Activated CD4-positive, alpha-beta T cell treated with anti-CD3 and anti-CD28 coated beads for 36 hours (primary cell): ENCODE data around the gene ANP32A. TPM values are rescaled to one million over a fixed set of nuclear protein-coding genes. Genes with fewer than 3 reads are reported as not detected.

ENCODE experiments used
- ATAC-seq: fragments of 200-7000 bp; cut with Tn5 transposase; one replicate; pipeline ENCODE4 v1.10.0; 2021; ENCODE audit warnings: mild to moderate bottlenecking, moderate library complexity
- CTCF ChIA-PET: fragments of 350-600 bp; sonication (Branson Sonifier 250); formaldehyde crosslinking; loops from one replicate; lab custom pipeline; 2021; ENCODE audit warnings: antibody characterized with exemption; lab: Charles Lee
- POLR2A ChIA-PET: fragments of 350-600 bp; sonication (Branson Sonifier 250); formaldehyde crosslinking; loops from one replicate; lab custom pipeline; 2021; ENCODE audit warnings: antibody characterized with exemption, inconsistent platforms; lab: Charles Lee
- DNase-seq: peaks from one replicate; pipeline ENCODE4 v3.0.0-alpha.2; 2020
- H3K27ac Mint-ChIP-seq: one replicate; pipeline ENCODE4 v1.8.0; 2021; ENCODE audit warnings: mixed read lengths
- H3K27me3 Mint-ChIP-seq: one replicate; pipeline ENCODE4 v1.8.0; 2021; ENCODE audit warnings: mixed read lengths
- H3K36me3 Mint-ChIP-seq: one replicate; pipeline ENCODE4 v1.8.0; 2021; ENCODE audit warnings: low read depth, mixed read lengths
- H3K4me1 Mint-ChIP-seq: one replicate; pipeline ENCODE4 v1.8.0; 2021; ENCODE audit warnings: mixed read lengths
- H3K4me3 Mint-ChIP-seq: one replicate; pipeline ENCODE4 v1.8.0; 2021; ENCODE audit warnings: mild to moderate bottlenecking, moderate library complexity, mixed read lengths
- H3K9me3 Mint-ChIP-seq: one replicate; pipeline ENCODE4 v1.8.0; 2021; ENCODE audit warnings: low read depth, mixed read lengths
- intact Hi-C, 2 experiments: fragments of 100-400 bp; cut with DNase I in 1 of 2; cut with micrococcal nuclease in 1 of 2; formaldehyde crosslinking; loops; one replicate each; pipeline versions ENCODE4 v1.14.2 to v1.15.1; 2022 to 2024; cut with DNase I, micrococcal nuclease
- total RNA-seq, 2 experiments: library from RNA; stranded (reverse); gene quantifications; one replicate each; pipeline ENCODE4 v1.2.3, GENCODE V29; 2021

Gene ANP32A
- total RNA-seq, 2 experiments from 2014 or later, result 252 to 439 TPM

DNA sequence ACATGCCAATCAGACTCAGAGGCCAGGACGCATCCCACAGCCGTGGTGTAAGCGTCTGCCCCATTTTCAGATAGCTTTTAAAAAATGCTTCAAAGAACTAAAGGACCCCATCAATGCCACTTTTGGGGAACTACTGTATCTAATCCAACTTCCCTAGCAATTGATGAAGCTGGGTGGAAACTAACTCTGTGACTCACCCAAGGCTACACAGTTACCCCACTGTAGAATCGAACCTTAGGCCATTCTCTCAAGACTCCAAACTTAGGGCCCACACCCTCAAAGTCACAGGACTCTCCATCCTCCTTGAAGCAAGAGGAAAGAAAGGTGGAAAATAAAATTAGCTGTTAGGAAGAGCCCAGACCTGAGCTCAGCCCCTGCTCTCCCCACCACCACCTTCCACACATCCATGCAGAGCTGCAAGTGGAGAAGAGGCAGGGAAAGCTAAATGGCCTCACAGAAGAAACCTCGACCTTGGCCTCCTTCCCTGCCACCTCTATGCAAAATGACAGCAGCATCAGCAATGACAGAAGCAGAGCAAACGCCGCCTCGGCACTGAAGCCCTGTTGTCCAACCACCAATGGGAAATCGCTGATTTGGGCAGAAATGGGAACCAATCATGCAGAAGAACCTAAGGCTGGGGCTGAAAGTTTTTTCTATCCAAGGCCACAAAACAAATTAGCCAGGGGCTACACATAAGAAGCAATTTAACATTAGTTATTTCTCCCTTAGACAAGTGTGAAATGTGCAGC lies 22.2 kb downstream of the ANP32A start:
- H3K4me1 Mint-ChIP-seq, result peaks cover 89% of the 10 kb centered on the region
- ChIA-PET POLR2A (interaction anchor here (0.6 to 0.7 kb wide), 2 partner anchors 15 to 18 kb away, joined by 4 read pairs; no protein-coding TSS in a partner anchor), CTCF (interaction anchor here (1.2 to 1.3 kb wide), 2 partner anchors 21 to 77 kb away, joined by 3 to 4 read pairs; no protein-coding TSS in a partner anchor)
- no peaks in the 10 kb centered on the region for H3K9me3 Mint-ChIP-seq
- H3K27ac Mint-ChIP-seq, result peak overlapping the region; percentile 7
- H3K36me3 Mint-ChIP-seq, result peaks cover 25% of the 10 kb centered on the region
- H3K4me3 Mint-ChIP-seq, result no peak overlapping the region
- no peaks in the 10 kb centered on the region for H3K27me3 Mint-ChIP-seq
- DNase-seq (no peak), ATAC-seq (no peak)
- intact Hi-C loops, result no loop called here

DNA sequence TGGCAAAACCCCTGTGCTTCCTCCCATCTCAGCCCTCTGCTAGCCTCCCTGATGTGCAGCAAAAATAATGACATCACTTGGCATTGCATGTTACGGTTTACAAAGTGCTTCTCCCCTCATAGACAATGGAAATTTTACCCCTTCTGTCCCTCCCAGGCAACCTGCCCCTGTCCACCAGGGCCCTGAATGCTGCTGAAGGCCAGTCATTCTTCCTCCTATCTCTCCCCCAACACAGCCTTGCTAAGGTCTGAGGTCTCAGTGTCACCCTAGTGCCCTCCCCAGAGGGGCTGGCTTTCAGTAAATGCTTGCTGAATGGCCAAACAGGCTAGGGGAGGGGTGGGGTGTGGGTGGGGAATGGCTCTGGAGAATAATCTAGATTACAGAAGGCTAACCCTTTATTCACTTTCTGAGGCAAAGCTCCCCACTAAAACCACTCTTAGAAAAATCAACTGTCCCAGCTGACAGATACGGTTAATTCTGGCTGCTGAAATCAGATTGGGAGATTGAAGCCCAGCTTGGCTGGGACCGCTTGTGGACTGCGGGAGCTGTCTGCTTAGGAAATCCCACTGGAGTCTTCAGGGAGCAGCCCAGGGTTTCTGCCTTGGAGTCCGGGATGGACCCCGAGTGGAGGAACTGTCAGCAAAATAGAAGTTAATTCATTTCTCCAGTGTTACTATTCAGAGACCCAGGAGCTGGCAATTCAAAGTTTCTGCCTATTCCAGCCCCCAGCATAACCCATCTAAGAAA lies 22.9 kb downstream of the ANP32A start:
- H3K4me3 Mint-ChIP-seq, result no peak overlapping the region
- H3K27ac Mint-ChIP-seq, result peak overlapping the region; percentile 51
- ChIA-PET POLR2A (interaction anchor here (0.6 to 0.7 kb wide), 2 partner anchors 15 to 19 kb away, joined by 4 read pairs; no protein-coding TSS in a partner anchor), CTCF (interaction anchor here (1.2 to 1.3 kb wide), 2 partner anchors 22 to 78 kb away, joined by 3 to 4 read pairs; no protein-coding TSS in a partner anchor)
- H3K27me3 Mint-ChIP-seq, result no peaks in the 10 kb centered on the region
- H3K4me1 Mint-ChIP-seq, result peaks cover 90% of the 10 kb centered on the region
- H3K9me3 Mint-ChIP-seq, result no peaks in the 10 kb centered on the region
- DNase-seq (peak; percentile 20), ATAC-seq (peak; percentile 14)
- H3K36me3 Mint-ChIP-seq, result peaks cover 24% of the 10 kb centered on the region
- intact Hi-C loops, result loop anchor here in 1 of 2 experiments (1.0 kb wide), 1 partner anchor 20 kb away; no protein-coding TSS in a partner anchor

DNA sequence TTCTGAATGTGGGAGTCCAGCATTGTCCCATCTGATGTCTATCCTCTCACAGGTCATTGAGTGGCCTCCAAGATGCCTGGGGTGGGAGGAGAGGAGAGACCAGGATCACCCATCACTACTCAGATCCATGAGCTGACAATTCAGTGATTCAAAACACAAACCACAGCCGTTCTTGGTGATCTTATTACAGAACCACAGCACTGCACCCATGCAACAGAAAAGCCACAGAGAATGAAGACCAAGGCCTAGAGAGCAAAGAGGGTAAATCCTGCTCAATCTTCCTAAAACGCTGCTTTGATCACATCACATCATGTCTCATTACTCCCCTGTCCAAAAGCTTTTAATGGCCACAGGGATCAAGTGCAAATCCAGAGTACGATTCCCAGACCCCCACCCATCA lies 23.5 kb downstream of the ANP32A start:
- no peak overlapping the region for H3K4me3 Mint-ChIP-seq
- H3K27me3 Mint-ChIP-seq, result no peaks in the 10 kb centered on the region
- ChIA-PET CTCF (no interaction called here), POLR2A (no interaction called here)
- intact Hi-C loops, result loop anchor here in 1 of 2 experiments (1.0 kb wide), 1 partner anchor 20 kb away; no protein-coding TSS in a partner anchor
- peaks cover 95% of the 10 kb centered on the region for H3K4me1 Mint-ChIP-seq
- no peaks in the 10 kb centered on the region for H3K9me3 Mint-ChIP-seq
- peaks cover 24% of the 10 kb centered on the region for H3K36me3 Mint-ChIP-seq
- H3K27ac Mint-ChIP-seq, result peak overlapping the region; percentile 51
- peak; percentile 69 for ATAC-seq
- DNase-seq, result peak; percentile 57

DNA sequence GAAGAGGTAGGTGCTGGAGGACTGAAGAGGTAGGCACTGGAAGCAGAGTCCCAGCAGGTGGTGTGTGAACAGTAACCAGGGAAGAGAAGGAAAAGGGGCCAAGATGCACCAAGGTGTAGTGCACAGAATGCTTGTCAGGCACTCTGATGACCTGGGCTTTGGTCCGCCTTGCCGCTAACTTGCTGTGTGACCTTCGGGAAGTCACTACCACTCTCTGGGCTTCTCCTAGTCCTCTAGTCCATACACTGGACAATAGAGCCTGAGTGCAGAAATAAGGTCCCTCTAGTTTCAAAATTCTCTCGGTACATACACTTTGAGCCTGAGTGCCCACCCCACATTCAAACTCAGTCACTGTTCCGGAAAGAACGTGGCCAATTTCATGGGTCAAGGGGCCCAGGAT lies 24.1 kb downstream of the ANP32A start:
- Mint-ChIP-seq H3K36me3 (peaks cover 22% of the 10 kb centered on the region), H3K4me3 (no peak overlapping the region), H3K27me3 (no peaks in the 10 kb centered on the region), H3K9me3 (no peaks in the 10 kb centered on the region), H3K4me1 (peaks cover 96% of the 10 kb centered on the region), H3K27ac (no peak overlapping the region)
- intact Hi-C loops, result no loop called here
- no peak for DNase-seq
- ChIA-PET CTCF (interaction anchor here (0.5 to 2.9 kb wide), 2 partner anchors 79 to 335 kb away, joined by 3 to 13 read pairs; no protein-coding TSS in a partner anchor), POLR2A (interaction anchor here (0.6 kb wide), 1 partner anchor 20 kb away, joined by 4 read pairs; no protein-coding TSS in a partner anchor)
- ATAC-seq, result no peak

DNA sequence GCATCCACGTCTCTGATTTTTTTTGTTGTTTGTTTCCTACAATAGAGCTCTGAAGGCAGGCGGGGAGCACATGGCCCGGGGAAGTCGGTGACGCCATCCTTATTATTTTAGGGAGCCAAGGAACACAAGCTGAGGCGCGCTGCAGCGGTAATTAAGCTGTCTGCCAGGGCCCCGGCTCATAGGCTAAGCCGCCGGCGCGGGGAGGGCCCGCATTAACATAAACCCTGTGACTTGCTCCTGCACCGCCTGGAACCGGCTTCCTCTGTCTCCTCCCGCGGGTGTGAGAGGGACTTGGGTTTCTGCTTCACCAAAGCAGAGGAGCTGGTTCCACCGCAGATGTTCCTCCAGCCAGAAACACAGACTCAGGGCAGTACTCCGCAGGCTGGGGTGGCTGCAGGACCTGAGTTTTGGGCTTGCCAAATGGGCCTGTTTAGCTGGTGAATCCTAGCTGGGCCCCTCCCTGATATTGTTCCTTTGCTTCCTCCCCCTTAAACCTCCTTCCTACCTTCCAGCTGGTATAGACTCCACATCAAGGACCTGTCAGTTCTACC lies 25.3 kb downstream of the ANP32A start:
- no peak overlapping the region for H3K4me3 Mint-ChIP-seq
- H3K36me3 Mint-ChIP-seq, result peaks cover 27% of the 10 kb centered on the region
- intact Hi-C loops, result loop anchor here in 1 of 2 experiments (1.0 kb wide), 1 partner anchor 22 kb away; no protein-coding TSS in a partner anchor
- DNase-seq, result peak; percentile 87
- H3K9me3 Mint-ChIP-seq, result no peaks in the 10 kb centered on the region
- ATAC-seq, result peak; percentile 79
- H3K4me1 Mint-ChIP-seq, result peaks cover 99% of the 10 kb centered on the region
- H3K27me3 Mint-ChIP-seq, result no peaks in the 10 kb centered on the region
- ChIA-PET POLR2A (interaction anchor here (1.4 to 1.7 kb wide), 2 partner anchors 11 to 23 kb away, joined by 3 to 6 read pairs; no protein-coding TSS in a partner anchor), CTCF (interaction anchor here (0.9 to 2.9 kb wide), 8 partner anchors 8 to 80 kb away, joined by 3 to 24 read pairs (median 8); no protein-coding TSS in a partner anchor)
- H3K27ac Mint-ChIP-seq, result peak overlapping the region; percentile 40

DNA sequence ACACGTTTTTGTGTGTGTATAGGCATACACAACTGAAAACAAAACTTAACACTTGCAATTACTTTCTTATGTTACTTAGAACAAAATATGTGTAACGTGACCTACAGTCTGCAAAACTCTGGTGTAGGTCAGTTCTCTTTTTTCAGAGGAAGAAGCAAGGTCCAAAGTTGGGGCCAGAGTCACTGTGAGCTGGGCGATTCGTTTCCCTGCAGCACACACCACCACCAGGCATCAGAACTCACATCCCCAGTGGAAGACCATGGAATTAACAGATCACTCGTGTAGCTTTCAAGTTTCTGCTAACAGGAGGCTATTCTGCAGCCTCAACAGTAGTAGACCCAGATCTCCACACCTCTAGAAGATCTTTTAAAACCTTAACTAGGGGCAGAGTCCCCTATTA lies 25.8 kb downstream of the ANP32A start:
- H3K4me1 Mint-ChIP-seq, result peaks cover 98% of the 10 kb centered on the region
- H3K9me3 Mint-ChIP-seq, result no peaks in the 10 kb centered on the region
- H3K4me3 Mint-ChIP-seq, result no peak overlapping the region
- intact Hi-C loops, result loop anchor here in 1 of 2 experiments (1.0 kb wide), 2 partner anchors 22 to 40 kb away; no protein-coding TSS in a partner anchor
- H3K27me3 Mint-ChIP-seq, result no peaks in the 10 kb centered on the region
- H3K27ac Mint-ChIP-seq, result peak overlapping the region; percentile 40
- peaks cover 28% of the 10 kb centered on the region for H3K36me3 Mint-ChIP-seq
- ATAC-seq (no peak), DNase-seq (no peak)
- ChIA-PET CTCF (interaction anchor here (1.3 to 2.9 kb wide), 8 partner anchors 11 to 143 kb away, joined by 4 to 24 read pairs (median 6); no protein-coding TSS in a partner anchor), POLR2A (interaction anchor here (1.4 to 1.7 kb wide), 2 partner anchors 11 to 24 kb away, joined by 3 to 6 read pairs; no protein-coding TSS in a partner anchor)

DNA sequence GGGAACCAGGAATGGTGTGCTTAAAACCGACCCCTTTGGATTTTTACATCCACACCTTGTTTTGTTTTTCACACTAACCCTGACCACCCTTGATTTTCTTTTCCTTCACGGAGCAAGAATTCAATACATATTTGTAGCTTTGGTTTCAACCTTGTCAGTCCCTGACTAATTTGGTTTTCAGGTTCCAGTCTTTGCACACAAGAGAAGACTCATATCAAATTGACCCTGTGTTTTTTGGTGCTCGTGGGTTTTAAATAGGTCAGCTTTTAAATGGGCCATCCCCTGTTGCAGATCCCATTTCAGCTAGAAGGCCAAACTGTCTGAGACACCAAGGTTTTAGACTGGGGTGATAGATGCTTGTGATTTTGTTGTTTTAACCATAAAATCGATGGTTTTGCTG lies 26.4 kb downstream of the ANP32A start:
- intact Hi-C loops, result loop anchor here in 1 of 2 experiments (1.0 kb wide), 1 partner anchor 39 kb away; no protein-coding TSS in a partner anchor
- ATAC-seq, result no peak
- CTCF ChIA-PET, result interaction anchor here (1.3 to 2.9 kb wide), 7 partner anchors 10 to 143 kb away, joined by 4 to 24 read pairs (median 6); no protein-coding TSS in a partner anchor
- H3K36me3 Mint-ChIP-seq, result peaks cover 30% of the 10 kb centered on the region
- peaks cover 98% of the 10 kb centered on the region for H3K4me1 Mint-ChIP-seq
- H3K27ac Mint-ChIP-seq, result peak overlapping the region; percentile 40
- H3K27me3 Mint-ChIP-seq, result no peaks in the 10 kb centered on the region
- no peak overlapping the region for H3K4me3 Mint-ChIP-seq
- DNase-seq, result no peak
- POLR2A ChIA-PET, result interaction anchor here (1.4 to 1.7 kb wide), 2 partner anchors 10 to 24 kb away, joined by 3 to 6 read pairs; no protein-coding TSS in a partner anchor
- H3K9me3 Mint-ChIP-seq, result no peaks in the 10 kb centered on the region

DNA sequence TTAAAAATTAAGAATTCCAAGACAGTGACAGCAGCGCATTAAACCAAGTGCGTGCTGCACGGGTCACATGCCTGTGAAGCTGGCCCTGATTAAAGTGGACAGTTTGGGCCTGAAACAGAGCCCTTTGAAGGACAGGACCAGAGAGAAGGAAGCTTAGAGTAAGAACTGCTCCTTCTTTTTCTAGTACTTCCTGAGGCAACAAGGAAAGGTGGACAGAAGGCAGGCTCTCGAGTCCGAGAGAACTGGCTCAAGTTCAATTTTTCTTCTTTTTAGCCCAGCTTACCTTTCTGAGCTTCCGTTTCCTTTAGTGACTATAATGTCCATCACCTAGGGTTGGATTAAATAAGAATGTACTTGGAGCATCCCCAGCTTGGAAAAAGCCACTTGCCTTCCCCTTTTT lies 26.9 kb downstream of the ANP32A start:
- H3K9me3 Mint-ChIP-seq, result no peaks in the 10 kb centered on the region
- H3K27me3 Mint-ChIP-seq, result no peaks in the 10 kb centered on the region
- no peak overlapping the region for H3K27ac Mint-ChIP-seq
- H3K4me3 Mint-ChIP-seq, result no peak overlapping the region
- no peak for ATAC-seq
- intact Hi-C loops, result loop anchor here in 1 of 2 experiments (1.0 kb wide), 1 partner anchor 38 kb away; no protein-coding TSS in a partner anchor
- peaks cover 27% of the 10 kb centered on the region for H3K36me3 Mint-ChIP-seq
- ChIA-PET POLR2A (no interaction called here), CTCF (interaction anchor here (1.4 to 2.9 kb wide), 5 partner anchors 10 to 142 kb away, joined by 4 to 24 read pairs (median 7); no protein-coding TSS in a partner anchor)
- no peak for DNase-seq
- peaks cover 96% of the 10 kb centered on the region for H3K4me1 Mint-ChIP-seq

DNA sequence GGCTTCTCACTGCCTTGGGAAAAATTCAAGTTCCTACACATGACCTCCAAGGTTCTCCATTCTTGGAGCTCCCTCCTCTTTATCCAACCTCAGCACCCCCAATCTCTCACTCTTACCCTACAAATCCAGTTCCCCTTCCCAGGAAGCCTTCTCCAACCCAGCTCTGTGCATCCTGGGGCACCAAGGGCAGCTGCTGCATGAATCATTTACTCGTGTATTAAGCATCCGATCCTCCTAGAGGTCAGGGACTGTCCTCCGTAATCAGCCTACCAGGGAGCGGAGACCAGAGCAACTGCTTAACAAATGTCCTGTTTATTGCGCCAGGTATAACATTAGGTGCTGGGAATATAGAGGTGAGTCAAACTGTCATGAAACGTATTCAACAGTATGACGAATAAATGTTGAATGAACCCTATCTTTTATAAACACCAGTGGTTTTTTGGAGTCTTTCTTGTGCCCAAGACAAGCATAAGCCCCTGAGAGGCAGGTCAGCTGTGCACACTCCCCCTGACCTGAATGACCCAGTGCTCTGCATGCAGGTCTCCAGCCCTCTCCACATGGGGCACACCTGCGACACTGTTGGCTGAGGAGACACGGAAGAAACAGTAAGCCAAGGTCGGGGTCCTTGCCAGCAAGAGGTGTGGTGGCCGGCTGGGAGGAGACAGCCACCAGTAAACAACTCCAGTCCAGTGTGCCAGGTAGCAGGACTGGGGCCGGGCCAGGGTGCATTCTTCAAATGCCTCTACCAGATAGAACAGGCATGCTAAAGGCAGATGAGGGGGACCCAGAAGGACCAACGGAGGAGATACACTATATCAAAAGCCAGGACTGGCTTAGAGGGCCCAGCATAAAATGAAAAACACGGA lies 27.6 kb downstream of the ANP32A start:
- H3K27me3 Mint-ChIP-seq, result no peaks in the 10 kb centered on the region
- peaks cover 29% of the 10 kb centered on the region for H3K36me3 Mint-ChIP-seq
- ChIA-PET CTCF (interaction anchor here (0.6 to 2.7 kb wide), 7 partner anchors 9 to 385 kb away, joined by 3 to 24 read pairs (median 4); no protein-coding TSS in a partner anchor), POLR2A (no interaction called here)
- H3K4me1 Mint-ChIP-seq, result peaks cover 93% of the 10 kb centered on the region
- H3K27ac Mint-ChIP-seq, result peak overlapping the region; percentile 72
- DNase-seq, result no peak
- H3K4me3 Mint-ChIP-seq, result no peak overlapping the region
- no peaks in the 10 kb centered on the region for H3K9me3 Mint-ChIP-seq
- ATAC-seq, result no peak
- intact Hi-C loops, result no loop called here
